GM21786 (cell line): ENCODE measurements around the gene MEX3B.
"Not testable (repeated sequence)": the region's sequence is repeated elsewhere in the genome, so short reads cannot be mapped to it uniquely, and the experiment has no call there.

ENCODE experiments used
- ATAC-seq: cut with Tn5 transposase; IDR thresholded peaks from one replicate; pipeline ENCODE4 v1.9.1; 2021; ENCODE audit not compliant: unreplicated experiment

MEX3B gene

GRCh38 chr15:82051664-82052063, 5.8 kb upstream of the MEX3B start:
- ATAC-seq = no peak

- no peak for ATAC-seq
These were observed 3.0 kb upstream of the MEX3B start for GRCh38 chr15:82048811-82049210.

- ATAC-seq = no peak
These were observed 1.9 kb upstream of the MEX3B start for GRCh38 chr15:82047453-82048400.

- ATAC-seq = peak; percentile 56
These were observed 1.0 kb upstream of the MEX3B start for GRCh38 chr15:82046666-82047452.

- no peak for ATAC-seq
These were observed 483 bp downstream of the MEX3B start for GRCh38 chr15:82045179-82045891.

GRCh38 chr15:82044373-82045178, 1.2 kb downstream of the MEX3B start:
- no peak for ATAC-seq

DNA sequence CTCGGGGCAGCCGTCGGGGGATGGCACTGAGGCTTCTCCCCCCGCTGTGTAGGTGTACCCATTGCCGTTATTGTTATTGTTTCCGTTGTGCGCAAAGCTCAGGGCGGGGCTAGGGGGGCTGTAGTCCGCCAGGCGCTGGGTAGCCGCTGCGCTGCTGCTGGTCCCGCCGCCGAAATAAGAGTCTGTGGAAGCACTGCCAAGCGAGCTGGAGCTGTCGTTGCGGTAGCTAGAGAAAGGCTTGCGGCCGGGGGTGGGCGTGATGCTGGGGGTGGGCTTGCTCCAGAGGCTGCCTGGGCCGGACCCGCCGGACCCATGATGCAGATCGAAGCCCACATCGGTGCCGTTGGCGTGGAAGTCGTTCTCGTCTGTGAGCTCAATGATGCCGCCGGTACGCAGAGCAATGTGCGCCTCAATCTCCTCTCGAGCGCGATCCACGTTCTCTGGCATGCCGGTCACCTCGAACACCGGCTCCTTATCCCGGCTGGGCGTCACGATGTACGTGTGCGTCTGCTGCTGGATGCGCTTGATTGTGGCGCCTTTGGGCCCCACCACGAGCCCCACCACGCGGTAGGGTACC, 1.9 kb downstream of the MEX3B start:
- ATAC-seq = no peak

- ATAC-seq = no peak
These were observed 2.6 kb downstream of the MEX3B start for GRCh38 chr15:82043130-82043673.

- no peak for ATAC-seq
These were observed 5.0 kb downstream of the MEX3B start for GRCh38 chr15:82040862-82041261.

DNA sequence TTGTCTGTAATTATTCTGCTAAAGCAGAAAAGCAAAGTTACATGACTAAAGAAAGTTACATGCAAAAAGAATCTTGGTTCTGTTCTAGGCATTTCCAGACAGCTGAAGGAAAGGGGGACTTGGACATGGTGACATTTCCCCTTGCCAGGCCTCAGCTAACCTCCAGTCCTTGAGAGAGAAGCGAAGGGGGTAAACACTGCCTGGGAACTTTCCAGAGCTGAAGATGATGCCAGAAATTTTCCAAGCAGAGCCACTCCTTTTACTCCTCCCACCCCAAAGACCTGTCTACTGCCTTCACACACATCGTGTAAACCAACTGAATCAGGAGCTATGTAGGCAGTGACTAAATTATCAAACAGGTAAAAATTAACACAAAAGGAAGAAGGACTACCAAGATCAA, 5.4 kb downstream of the MEX3B start:
- ATAC-seq = no peak

GRCh38 chr15:82039871-82040270, 5.9 kb downstream of the MEX3B start:
- ATAC-seq = peak; percentile 42

DNA sequence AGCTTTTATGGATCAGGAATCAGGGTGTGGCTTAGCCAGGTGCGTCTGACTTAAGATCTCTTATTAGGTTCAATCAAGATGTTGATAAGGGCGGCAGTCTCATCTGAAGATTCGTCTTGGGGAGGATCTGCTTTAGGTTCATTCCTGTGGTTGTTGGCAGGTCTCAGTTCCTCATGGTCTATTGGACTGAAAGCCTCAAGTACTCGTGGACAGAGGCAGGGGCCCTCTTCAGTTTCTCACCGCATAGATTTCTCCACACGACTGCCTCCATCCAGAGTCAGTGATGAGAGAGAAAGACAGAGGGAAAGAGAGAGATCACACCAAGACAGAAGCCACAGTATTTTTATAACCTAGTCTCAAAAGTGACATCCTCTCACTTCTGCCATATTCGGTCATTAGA, 9.4 kb downstream of the MEX3B start:
- ATAC-seq = no peak

- no peak for ATAC-seq
These were observed 13.9 kb downstream of the MEX3B start for GRCh38 chr15:82031871-82032270.

DNA sequence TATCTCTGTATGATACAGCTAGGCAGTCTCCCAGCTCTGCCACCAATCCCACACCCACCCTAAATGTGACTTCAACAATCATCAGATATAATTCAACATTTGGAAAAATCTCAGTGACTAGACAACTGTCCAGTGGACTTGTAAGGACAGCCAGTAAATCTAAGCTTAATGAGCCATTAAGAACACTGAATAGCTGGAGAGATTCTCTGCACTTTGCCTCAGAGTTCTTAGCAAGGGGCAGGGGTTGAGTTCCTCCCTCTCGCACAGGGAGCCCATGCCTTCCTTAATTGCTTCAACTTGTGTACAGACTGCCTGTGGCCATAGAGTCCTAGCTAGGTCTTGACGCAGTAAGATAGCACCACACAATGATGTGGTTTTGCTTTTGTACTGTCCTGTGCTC, 15.6 kb downstream of the MEX3B start:
- no peak for ATAC-seq

GRCh38 chr15:82028163-82028562, 17.7 kb downstream of the MEX3B start:
- not testable (repeated sequence) for ATAC-seq

- no peak for ATAC-seq
These were observed 23.8 kb downstream of the MEX3B start for GRCh38 chr15:82021992-82022391.

GRCh38 chr15:82020625-82021394, 25.0 kb downstream of the MEX3B start:
- no peak for ATAC-seq

- no peak for ATAC-seq
These were observed 27.6 kb downstream of the MEX3B start for GRCh38 chr15:82018201-82018600.

GRCh38 chr15:82017656-82018055, 28.2 kb downstream of the MEX3B start:
- ATAC-seq = no peak
